Breast epithelium (tissue), 3 donors: ENCODE results near the gene CPNE6.
"Not testable (repeated sequence)": the region's sequence is repeated elsewhere in the genome, so short reads cannot be mapped to it uniquely, and the experiment has no call there.

ENCODE experiments used
- POLR2A ChIP-seq: fragments of 450-650 bp; IDR thresholded peaks from one replicate; pipeline ENCODE4 v1.6.1; 2016; ENCODE audit warnings: antibody characterized with exemption, mild to moderate bottlenecking, moderate library complexity
- POLR2AphosphoS5 ChIP-seq, 3 donors: sonication (generic); formaldehyde crosslinking; IDR thresholded peaks; one replicate each; pipeline ENCODE4 v1.6.1; 2017; ENCODE audit warnings: antibody characterized with exemption in 3 of 3
- TF ChIP-seq, protein P1 (sequence below), 3 donors: fragments of 450-650 bp; IDR thresholded peaks; one replicate each; pipeline ENCODE4 v1.5.1; 2016 to 2017; ENCODE audit warnings: antibody characterized with exemption in 3 of 3, mild to moderate bottlenecking in 3 of 3, moderate library complexity in 3 of 3

DNA sequence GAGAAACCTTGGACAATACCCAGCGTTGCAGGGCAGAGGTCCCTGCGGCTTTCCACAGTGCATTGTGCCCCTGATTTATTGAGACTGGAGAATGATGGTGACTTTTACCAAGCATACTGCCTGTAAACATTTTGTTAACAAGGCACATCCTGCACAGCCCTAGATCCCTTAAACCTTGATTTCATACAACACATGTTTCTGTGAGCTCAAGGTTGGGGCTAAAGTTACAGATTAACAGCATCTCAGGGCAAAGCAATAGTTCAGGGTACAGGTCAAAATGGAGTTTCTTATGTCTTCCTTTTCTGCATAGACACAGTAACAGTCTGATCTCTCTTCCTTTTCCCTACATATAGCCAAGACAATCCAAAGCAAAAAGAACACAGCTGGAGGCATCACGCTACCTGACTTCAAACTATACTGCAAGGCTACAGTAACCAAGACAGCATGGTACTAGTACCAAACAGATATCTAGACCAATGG is 46.4 kb upstream of the CPNE6 start:
- not testable (repeated sequence) for TF ChIP-seq POLR2AphosphoS5 (IDR thresholded peaks at IDR 0.05); POLR2A
- TF ChIP-seq, protein P1, sequence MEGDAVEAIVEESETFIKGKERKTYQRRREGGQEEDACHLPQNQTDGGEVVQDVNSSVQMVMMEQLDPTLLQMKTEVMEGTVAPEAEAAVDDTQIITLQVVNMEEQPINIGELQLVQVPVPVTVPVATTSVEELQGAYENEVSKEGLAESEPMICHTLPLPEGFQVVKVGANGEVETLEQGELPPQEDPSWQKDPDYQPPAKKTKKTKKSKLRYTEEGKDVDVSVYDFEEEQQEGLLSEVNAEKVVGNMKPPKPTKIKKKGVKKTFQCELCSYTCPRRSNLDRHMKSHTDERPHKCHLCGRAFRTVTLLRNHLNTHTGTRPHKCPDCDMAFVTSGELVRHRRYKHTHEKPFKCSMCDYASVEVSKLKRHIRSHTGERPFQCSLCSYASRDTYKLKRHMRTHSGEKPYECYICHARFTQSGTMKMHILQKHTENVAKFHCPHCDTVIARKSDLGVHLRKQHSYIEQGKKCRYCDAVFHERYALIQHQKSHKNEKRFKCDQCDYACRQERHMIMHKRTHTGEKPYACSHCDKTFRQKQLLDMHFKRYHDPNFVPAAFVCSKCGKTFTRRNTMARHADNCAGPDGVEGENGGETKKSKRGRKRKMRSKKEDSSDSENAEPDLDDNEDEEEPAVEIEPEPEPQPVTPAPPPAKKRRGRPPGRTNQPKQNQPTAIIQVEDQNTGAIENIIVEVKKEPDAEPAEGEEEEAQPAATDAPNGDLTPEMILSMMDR (IDR thresholded peaks at IDR 0.05), result not testable (repeated sequence)
